GM21381 (cell line): ENCODE data around the gene TCFL5.

Source experiments
- ATAC-seq: cut with Tn5 transposase; IDR thresholded peaks from one replicate; pipeline ENCODE4 v1.9.1; 2021; ENCODE audit warnings: mild to moderate bottlenecking, moderate library complexity; ENCODE audit not compliant: unreplicated experiment

Gene TCFL5

DNA sequence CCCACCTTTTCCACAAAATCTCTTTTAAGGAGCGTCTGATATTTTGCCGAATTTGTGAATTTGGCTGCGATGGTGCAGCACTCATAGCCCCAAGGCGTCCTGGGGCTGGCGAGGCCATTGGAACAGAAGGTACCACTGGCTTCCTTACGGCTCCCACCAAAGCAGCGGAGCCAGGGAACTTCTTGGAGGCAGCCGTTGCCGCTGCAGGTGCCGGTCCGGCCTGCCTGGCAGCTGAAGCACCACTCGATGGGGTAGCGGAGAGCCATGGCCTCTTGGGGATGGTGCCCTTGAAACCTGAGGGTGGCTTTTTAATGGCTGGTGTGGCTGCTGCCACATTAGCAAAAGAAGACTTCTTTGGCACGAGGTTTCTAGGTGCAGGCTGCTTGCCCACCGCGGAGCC is 34.9 kb upstream of the TCFL5 start:
- no peak for ATAC-seq

DNA sequence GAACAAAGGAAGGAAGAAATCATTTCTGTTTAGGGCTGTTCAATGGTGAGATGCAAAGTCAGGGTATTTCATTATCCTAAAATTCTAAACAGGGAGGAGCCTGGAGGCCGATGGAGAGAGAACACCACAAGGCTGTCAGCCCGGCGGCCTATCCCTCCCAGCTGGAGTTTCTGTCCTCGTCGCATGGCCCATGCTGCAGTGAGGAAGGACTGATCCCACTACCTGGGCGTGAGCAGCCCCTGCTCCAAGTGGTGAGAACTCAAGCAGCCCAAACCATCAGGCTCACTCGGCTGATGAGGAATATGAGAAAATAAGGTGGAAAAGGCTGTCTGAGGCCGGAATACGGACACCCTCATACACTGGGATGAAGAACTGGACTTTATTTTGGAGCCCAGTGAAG is 33.9 kb upstream of the TCFL5 start:
- no peak for ATAC-seq

DNA sequence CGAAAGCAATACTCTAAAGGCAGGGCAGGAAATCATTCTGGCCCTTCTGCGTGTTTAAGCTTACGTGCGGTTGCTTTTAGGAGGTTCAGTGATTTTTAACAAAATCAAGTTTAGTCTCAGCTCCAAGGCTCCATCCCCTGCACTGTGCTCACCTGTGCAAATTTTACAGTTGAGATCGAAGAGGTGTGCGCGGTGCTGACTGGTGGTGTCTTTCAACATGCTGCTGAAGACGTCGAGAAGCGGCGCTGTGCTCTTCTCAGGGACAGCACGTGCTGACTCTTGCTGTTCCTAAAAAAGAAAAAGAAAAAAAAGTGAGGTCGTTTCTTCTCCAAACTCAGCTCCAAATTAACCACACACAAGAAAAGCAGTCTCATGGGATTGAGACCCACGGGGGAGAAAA is 32.6 kb upstream of the TCFL5 start:
- ATAC-seq, result no peak

DNA sequence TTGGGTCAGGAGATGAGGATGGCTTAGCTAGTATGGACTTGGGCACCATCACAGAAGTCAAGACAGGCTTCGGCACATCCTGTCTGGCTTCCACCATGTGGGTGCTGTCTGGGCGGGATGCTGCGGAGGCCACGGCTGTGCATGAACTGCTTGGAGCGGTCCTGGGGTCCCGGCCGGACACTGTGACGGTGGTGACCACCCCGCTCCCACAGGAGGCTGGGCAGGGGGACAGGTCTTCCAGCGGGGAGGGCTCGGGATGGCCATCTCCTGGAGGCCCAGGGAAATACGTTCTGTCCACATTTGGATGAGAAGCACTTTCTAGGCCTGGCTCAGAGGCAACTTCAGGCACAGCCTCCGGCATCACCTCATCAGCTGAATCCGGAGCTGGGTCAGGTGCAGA is 32.1 kb upstream of the TCFL5 start:
- ATAC-seq, result no peak

DNA sequence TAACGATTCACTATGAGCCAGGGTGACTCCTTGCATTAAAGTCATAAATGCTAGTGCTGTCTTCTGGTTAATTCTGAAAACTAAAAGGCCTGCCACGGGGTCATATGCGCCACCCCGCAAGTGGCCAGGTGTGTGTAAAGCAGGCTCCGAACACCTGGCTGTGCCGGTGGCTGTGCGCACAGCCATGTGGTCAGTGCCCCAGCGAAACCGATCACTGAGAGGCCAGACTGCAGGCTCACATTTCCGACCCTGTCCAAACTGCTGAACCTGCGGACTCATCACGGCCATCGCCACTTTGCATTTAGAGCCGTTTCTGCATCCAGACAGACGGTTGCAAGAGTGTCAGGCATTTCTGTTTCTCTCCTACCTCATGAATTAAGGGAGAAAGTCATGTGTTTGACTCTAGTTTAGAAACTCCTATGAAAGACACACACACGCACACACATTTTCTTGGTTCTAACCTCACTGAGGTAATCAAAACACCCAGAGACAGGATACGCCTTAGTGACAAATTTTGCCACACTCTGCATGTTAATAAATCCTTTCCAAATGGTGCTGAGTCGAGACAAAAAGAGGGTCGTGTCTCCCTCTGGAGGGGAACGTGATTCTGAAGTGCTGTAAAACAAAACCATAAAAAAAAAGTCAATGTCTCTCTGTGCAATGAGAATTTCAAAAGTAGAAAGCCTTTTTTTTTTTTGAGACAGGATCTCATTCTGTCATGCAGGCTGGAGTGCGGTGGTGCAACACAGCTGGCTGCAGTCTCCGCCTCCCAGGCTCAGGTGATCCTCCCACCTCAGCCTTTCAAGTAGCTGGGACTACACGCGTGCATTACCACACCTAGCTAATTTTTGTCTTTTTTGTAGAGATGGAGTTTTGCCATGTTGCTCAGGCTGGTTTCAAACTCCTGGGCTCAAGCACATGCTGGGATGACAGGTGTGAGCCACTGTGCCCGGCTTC is 31.0 kb upstream of the TCFL5 start:
- ATAC-seq, result no peak

DNA sequence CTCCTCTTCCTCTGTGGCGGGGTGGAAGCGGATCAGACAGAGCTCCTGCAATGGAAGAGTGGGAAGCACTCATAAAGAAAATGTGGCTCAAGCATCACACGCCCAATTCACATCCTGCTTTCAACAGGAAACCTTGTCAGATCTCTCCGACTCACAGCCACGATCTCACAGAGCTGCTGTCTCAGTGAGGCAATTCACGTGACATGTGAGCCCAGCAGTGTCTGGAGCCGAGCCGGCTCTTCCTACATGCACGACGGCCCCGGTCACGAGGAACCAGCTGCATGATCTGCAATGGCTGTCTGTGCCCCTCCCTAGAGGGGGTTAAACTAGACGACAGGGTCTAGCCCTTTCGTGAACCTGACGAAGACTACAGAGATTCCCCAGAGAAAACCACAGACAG is 29.5 kb upstream of the TCFL5 start:
- ATAC-seq, result no peak

DNA sequence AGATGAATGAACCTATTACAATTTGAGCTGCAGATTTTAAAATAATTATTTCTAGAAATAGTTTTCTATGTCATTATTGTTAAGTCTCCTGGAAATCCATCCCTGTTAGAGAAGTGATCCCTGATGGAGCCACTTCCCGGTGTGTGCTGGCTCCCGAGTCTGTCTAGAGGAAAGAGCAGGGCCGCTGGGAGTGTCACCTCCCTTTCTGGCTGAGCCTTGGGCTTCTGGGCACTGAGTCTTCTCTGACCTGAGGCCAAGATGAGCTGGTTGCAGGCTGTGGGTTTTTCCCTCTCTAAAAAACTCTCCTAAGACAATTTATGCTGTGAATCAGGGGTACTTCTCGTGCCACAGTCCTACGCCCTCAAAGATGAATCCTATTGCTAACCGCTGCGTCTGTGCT is 28.8 kb upstream of the TCFL5 start:
- ATAC-seq, result no peak

DNA sequence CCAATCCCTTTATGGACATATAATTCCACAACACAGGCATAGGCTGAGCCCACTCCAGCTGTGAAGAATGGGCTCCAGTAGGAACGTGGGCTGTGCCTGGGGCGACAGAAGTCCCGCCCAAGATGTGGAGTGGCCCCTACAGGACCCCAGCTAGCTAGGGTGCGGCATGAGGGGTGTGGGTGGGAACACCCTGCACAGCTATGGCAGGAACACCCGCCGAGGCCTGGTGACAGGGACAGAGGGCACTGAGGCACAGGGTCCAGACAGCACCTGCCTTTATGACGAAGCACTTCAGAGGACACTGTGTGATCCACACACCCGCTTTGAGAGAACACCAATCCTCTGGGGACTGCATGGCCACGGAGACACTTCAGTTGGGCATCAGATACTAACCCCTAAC is 28.2 kb upstream of the TCFL5 start:
- no peak for ATAC-seq

DNA sequence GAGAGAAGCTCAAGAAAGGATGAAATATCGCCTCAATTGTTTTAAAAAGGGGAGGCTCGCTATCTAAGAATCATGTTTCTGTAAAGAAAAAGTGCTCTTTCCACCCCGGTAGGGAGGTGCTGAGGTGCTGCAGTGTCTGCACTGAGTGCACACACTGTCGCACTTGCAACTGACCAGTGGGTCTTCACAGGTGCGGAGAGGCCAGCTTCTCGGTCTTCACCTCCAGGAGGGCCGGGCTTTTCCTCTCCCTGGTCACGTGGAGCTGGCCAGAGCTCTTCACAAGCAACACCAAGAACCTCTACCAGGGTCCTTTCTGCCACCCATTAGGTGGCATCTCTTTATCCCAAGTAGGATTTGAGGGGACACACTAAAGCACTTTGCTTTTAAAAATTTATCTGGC is 27.8 kb upstream of the TCFL5 start:
- ATAC-seq, result no peak

DNA sequence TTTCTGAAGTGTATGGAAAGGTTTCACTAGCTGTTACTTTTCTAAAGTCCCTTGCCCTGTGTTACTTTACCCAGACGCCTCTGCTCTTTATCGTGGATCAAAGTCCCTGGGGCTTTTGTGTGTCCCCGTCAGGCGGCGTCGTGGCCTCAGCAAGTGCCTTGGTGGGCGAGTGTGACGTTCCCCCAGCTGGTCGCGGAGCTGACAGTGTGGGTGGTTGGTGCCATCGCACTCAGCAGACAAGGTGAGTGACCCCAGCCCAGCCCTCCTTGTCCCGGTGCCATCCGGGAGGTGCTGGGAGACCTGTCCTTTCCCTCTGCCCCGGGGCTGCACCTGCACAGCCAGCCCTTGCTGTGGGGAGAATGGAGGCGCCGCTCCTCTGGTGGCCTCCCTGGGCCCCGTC is 27.3 kb upstream of the TCFL5 start:
- no peak for ATAC-seq

DNA sequence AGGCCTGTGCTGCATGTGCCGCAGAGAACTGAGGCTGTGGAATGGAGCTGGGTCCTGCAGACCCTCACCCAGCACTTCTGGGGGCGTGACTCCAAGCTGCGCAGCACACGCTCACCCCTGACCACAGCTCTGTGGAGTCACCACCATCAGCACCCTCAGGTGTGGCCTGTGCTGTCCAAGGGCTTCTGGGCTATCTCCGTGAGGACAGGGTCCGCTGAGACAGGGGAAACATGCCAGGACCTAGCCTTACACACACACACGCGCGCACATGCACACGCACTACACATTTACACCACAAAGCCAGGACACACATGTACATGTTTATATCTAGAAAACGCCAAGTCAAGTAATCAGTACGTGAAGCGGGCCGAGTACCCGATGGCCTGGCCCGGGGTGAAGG is 26.8 kb upstream of the TCFL5 start:
- ATAC-seq, result no peak

DNA sequence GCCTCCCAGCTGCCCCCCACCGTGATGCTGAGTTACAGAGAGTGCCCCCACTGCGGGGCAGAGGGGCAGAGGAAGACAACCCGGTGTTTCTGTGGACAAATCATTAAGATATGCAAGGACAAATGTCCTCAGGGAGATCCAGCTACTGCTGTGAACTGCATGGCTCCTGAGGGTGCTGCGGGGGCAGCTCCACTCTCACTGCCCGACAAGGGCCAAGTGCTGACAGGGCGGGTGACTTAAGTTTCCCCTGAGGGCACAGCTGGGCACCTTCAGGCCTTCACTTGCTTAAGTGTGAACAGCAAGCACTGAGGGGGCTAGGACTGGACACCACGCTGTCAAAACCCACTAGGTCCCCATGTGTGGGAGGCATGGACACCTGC is 26.2 kb upstream of the TCFL5 start:
- no peak for ATAC-seq

DNA sequence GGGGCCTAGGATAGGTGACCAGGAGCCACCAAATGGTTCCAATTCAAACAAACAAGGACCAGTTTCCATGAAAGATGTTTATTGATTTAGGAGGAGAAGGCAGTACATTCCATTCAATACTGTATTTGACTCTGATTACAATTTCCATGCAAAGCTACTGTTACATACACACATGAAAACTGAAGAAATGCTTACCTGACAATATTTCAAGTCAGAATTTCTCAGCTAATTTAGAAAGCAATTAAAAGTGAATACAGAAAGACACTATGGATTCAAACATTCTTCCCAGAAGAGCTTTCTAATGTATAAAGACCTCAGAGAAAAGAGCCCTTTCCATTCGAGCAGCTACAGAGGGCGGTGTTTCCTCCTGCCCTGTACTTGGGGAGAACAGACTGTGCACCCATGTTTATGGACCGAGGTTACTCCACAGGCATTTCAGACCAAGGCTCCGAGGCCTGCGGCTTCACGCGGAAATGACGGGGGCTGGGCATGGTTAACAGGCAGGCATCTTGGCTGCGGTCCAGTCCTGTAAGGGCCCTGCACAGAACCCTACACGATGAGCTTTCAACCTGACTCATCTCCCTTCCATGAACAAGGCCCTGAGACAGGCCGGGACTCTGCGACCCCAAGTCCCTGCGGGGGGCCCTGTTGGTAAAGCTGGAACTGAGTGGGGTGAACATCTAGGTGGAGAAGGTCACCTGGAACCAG is 25.7 kb upstream of the TCFL5 start:
- ATAC-seq, result no peak

DNA sequence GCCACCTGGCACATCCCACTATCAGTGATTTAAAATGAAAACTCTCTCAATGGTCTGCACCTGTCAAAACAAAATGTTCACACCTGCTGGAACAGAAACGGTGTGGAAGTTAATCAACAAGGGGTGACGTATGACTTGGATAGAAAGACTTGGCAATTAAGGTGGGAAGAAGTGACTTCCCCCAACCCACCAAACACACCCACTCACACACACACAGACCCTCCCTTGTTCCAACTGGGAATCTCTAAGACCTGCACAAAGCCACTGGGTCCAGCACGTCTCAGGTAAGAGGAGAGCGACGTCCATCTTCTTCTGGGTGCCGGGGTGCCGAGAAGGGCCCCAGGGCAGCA is 25.1 kb upstream of the TCFL5 start:
- no peak for ATAC-seq

DNA sequence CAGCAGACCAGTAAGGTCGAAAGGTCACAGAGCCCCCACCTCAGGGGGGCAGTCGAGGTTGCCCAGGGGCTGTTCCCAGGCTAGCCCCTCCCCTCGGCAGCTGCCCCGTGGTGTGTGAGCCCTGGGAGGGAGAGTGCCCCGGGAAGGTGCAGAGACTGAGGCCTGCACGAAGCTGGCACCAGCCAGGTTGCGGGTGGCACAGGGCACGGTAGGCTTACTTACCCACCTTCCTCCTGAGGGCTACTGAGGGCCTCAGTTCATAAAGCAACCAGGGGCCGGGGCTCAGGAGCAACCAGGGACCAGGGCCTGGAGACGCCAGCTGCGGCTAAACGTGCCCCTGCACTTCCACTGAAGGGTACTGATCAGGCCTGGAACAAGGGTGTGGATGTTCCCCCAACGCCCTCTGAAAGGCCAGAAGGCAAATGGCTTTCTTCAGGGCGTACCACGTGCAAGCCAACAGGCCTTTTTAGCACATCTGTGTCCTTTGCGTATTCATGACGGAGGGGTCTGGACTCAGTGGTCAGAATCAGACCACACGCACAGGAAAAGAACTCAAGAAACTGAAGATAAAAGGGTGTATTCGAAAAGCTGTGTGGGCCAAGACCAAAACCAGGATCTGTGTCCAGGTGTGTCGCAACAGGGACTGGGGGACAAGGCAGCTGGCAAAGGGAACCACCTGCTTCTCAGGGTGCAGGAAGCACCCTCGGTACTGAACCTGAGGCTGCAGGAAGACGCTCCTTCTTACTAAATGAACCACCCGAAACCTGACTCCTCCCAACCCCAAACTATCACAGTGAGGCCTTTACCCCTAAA is 24.5 kb upstream of the TCFL5 start:
- no peak for ATAC-seq

DNA sequence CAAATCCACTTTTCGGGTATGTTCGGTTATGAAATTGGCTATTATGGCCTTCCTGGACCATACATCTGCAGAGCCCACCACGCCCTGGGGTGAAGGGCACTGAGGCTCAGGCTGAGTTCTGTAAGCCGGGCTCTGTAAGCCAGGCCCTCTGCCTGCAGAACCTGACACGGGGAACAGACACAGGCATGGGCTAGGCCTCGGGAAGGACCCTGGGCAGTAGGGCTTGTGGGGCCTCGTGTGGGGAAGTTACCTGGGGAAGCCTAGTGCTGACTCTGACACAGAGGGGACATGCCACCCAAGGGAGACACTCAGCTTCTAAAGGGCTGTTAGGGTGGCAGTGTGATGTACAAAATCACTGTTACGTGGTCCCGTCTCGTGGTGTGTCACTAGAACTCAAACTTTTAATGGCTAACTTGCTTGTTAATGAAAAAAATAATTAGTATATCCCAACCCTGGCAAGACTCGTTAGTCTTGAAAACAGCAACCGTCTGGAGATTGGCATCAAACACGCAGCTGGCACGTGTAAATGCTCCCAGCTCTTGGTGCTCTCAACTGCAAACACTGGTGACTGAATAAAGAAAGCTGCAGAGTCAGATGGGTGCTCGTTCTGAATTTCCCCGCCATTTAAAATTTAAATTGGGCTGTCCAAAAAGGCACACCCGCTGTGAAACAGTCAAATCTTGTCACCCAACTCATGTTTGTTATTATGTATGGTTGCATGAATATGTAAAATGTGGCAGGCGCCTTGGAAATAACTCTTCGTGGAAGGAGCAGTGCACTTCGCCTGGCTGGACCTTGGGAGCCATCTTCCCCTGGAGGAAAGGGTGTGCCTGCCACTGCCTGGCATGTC is 23.6 kb upstream of the TCFL5 start:
- ATAC-seq, result no peak

DNA sequence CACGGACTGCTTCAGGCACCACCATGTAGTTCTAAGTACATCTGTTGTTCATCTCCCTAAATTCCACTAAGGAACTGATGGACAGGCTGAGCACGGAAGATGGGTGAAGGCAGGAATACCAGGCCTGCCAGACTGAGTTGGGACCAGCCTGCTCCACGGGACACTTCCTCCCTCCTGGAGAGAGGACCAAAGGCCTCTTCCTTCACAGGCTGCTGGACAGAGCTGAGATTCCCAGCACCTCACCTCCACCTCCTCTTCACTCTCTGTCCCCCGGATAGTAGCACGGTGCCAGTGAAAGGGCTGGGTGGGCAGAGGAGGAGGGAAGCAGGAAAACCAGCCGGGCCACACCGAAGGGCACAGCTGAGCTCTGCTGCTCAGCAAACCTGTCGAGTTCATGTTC is 22.9 kb upstream of the TCFL5 start:
- ATAC-seq, result no peak

DNA sequence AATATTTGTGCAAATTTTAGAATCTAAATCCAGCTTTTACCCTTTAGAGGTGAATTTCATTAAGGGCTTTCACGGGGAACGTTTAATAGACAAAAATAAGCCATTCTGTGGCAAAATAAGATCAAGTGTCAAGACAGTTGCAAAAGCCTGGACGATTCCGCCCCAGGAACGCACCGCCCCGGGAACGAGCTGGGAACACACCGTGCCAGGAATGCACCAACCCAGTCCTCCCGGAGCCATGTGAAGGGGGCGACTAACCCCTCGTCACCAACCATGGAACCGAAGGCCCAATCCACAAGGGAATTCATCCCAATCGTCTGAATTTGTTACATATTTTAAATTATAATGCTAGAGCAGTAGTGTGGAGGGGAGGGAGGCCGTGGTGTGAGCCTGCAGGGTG is 20.8 kb upstream of the TCFL5 start:
- no peak for ATAC-seq

DNA sequence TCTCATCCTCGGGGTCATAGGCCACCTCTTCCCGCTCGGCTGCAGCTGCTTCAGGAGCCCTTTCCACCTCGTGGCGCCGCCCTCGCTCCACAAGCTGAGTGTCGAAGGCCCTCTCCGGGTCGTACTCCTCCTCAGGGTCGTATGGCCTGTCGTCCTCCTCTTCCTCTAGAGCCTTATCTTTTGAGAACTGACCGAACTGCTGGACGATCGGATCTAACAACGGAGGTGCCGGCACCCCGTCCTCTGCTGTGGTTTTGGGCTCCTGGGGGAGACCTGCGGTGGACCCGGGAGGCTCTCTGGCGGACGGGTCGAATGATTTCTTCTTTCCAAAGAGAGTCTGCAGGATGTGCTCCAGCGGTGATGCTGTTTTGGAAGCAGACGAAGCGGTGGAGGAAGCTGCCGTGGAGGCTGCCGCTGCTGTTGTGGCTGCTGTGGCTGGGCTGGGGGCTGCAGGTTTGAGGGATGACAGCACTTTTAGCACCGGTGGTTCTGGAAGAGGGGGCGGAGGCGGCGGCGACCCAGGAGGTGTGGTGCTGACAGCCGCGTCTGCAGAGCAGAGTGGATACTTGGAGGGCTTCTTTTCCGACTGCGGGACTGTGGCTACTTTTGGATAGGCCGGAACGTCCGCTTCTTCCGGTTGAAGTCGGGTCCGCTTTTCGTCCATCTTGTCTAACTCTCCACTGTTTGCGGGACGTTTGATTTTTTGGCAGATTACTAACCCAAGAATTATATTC is 20.2 kb upstream of the TCFL5 start:
- ATAC-seq, result no peak
